HG02885 (cell line): ENCODE measurements around the gene PTGER2.

Source experiments
- ATAC-seq: cut with Tn5 transposase; IDR thresholded peaks from one replicate; pipeline ENCODE4 v1.9.1; 2021; ENCODE audit warnings: mild to moderate bottlenecking; ENCODE audit not compliant: unreplicated experiment, poor library complexity

The PTGER2 gene

GRCh38 chr14:52313903-52314594 lies at the start of gene PTGER2:
PTGER2 (plus strand) TSS chr14:52314312; CDS start chr14:52314549, 237 bp downstream.
- ATAC-seq: peak; percentile 61

DNA sequence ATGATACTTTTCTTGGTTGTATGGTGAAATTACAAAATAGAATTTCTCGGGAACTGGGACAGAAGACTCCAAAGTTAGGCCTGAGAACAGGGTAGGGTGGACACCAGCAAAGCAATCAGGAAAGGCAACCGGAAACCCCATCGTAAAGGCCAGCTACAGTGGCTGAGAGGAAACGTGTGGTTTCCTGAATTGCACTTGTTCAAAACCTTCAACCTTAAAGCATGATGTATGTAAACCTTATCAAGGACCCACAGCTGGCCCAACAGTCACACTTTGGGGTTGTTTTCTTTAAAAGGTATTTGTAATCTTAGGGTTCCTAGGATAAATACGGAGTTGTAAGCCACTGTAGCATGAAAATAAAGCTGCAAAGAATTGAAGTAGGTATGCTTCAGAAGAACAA lies 48.9 kb upstream of the PTGER2 start:
- no peak for ATAC-seq

DNA sequence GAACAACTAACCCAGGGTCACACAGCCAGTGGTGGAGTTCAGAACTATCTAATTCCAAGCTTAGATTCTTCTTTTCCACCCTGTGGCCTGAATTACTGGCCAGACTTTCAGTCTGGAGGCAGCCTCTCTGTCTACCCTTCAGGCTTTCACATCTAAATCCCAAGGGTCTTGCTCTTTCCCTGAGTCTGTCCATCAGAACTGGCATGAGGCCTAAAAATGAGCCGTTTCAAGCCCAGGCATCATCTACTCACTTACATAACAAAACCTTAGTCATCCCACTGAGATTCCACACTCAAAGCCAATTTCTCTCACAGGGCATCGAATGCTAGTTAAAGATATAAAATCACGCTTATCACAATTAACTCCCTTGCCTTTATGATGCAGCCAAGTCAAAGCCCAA lies 47.9 kb upstream of the PTGER2 start:
- ATAC-seq: no peak

GRCh38 chr14:52266782-52267181 lies 47.3 kb upstream of the PTGER2 start:
- ATAC-seq: no peak

DNA sequence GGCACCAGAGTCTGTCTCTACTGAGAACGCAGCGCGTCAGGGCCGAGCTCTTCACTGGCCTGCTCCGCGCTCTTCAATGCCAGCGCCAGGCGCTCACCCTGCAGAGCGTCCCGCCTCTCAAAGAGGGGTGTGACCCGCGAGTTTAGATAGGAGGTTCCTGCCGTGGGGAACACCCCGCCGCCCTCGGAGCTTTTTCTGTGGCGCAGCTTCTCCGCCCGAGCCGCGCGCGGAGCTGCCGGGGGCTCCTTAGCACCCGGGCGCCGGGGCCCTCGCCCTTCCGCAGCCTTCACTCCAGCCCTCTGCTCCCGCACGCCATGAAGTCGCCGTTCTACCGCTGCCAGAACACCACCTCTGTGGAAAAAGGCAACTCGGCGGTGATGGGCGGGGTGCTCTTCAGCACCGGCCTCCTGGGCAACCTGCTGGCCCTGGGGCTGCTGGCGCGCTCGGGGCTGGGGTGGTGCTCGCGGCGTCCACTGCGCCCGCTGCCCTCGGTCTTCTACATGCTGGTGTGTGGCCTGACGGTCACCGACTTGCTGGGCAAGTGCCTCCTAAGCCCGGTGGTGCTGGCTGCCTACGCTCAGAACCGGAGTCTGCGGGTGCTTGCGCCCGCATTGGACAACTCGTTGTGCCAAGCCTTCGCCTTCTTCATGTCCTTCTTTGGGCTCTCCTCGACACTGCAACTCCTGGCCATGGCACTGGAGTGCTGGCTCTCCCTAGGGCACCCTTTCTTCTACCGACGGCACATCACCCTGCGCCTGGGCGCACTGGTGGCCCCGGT lies 46.4 kb upstream of the PTGER2 start, which contains the start of gene PTGDR:
PTGDR (plus strand) TSS at position 198 of the 778 bp plus-strand sequence; CDS start at position 315, 117 bp downstream.
- no peak for ATAC-seq

GRCh38 chr14:52268279-52269061 lies 45.6 kb upstream of the PTGER2 start:
- ATAC-seq: no peak

GRCh38 chr14:52269100-52269499 lies 45.0 kb upstream of the PTGER2 start:
- ATAC-seq: no peak

DNA sequence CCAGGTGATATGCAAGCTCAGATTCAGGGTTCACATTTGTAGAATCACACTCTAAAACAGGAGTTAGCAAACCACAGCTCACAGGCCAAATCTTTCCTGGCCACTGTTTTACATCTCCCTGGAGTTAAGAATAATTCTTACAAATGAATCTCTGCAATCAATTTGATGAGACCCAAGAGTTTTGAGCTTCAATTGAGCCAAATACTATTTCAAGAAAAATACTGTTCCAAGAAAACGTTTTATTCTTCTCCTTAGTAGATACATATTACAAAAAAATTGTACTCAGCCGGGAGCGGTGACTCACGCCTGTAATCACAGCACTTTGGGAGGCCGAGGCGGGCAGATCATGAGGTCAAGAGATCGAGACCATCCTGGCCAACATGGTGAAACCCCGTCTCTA lies 44.1 kb upstream of the PTGER2 start:
- no peak for ATAC-seq

- no peak for ATAC-seq
Measured at GRCh38 chr14:52271538-52271937, 42.6 kb upstream of the PTGER2 start.

GRCh38 chr14:52272375-52272774 lies 41.7 kb upstream of the PTGER2 start:
- peak; percentile 39 for ATAC-seq

DNA sequence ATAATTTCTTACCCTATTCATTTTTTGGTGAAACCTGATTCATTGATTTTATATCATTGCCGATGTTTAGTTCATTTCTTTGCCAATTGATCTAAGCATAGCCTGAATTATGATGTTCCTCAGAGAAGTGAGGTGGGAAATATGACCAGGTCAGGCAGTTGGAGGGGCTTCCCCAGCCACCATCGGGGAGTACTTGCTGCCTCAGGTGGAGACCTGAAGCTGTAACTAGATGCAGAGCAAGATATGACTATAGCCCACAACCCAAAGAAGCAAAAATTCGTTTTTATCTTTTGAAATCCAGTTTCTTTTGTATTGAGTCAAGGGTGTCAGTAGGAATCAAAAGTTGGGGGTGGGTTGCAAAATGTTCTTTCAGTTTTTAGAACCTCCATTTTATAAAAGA lies 38.7 kb upstream of the PTGER2 start:
- ATAC-seq: no peak

DNA sequence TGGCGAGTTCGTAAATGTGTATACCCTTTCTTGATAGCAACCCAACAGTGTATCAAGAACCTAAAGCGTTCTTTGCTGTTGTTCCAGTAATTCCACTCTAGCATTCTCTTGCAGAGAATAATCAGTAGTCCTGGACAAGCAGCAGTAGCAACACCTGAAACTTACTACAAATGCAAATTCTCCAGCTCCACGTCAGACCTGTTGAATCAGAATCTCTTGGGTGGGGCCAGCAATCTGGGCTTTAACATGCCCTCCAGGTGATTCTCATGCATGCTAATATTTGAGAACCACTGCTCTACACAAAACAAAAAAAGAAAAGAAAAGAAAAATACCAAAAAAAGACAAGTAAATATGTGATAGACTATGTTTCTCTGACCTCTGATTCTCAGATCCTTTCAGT lies 36.6 kb upstream of the PTGER2 start:
- ATAC-seq: no peak

DNA sequence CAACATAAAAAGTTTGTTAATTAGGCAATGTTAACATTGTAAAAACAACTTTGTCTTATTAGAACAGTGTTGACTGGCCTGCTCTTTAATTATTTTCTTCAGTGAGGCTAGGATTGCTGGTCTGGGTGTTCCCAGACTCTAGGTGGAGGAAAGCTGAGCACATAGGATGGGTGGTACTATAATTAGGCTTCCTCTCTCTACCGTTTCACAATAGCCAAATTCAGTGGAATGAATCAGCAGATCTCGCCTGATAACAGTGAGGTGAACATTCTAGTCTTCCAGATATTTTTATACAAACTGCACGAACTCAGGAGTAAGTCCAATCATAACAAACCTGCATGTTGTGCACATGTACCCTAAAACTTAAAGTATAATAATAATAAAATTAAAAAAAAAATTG lies 34.7 kb upstream of the PTGER2 start:
- ATAC-seq: no peak

- ATAC-seq: no peak
Measured at GRCh38 chr14:52283099-52283498, 31.0 kb upstream of the PTGER2 start.

GRCh38 chr14:52286661-52287649 lies 27.2 kb upstream of the PTGER2 start:
- no peak for ATAC-seq

- ATAC-seq: no peak
Measured at GRCh38 chr14:52296378-52296777, 17.7 kb upstream of the PTGER2 start.

DNA sequence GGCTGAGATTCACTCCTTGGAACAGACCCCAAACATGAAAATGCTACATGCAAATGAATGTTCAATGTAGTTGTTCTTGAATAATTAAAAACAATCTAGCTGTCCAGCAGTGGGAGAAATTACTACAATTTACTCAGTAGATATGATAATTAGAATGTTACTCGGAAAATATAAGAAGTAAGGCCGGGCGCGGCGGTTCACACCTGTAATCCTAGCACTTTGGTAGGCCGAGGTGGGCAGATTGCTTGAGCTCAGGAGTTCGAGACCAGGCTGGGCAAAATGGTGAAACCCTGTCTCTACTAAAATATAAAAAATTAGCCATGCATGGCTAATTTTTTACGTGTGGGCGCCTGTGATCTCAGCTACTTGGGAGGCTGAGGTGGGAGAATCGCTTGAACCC lies 15.3 kb upstream of the PTGER2 start:
- ATAC-seq: no peak

GRCh38 chr14:52299692-52300278 lies 14.3 kb upstream of the PTGER2 start:
- no peak for ATAC-seq

DNA sequence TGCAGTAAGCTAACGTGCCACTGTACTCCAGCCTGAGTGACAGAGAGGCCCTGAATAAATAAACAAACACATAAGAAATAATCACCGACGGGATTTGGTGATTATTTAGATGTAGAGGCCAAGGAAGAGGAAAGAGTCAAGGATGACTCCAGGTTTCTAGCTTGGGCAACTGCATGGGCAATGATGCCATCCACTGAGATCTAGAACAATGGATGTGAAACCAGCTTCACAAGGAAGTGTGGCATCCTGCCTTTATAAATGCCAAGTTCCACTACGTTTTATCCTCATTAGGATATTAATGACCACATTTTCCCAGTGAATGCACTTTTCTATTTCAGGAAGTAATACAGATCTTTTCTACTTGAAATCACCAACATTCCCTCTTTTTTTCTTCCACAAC lies 10.9 kb upstream of the PTGER2 start:
- no peak for ATAC-seq
